ENCODE data around the gene PRLR. TPM values are rescaled to one million over a fixed set of nuclear protein-coding genes. Genes with fewer than 3 reads are reported as not detected.

Gene PRLR
- total RNA-seq, 6 experiments from 2014 or later = 7.4 to 26.8 (median 15.1) TPM

GRCh38 chr5:35244171-35244570 is 13.9 kb upstream of the PRLR start:
- intact Hi-C loops (cut with DNase I) = no loop called here
- ATAC-seq (no peak), DNase-seq (no peak)
- WGBS (ENCODE audit: insufficient coverage, low coverage, low lambda C conversion rate, missing lambda C conversion rate) = 86% methylated on average over 1 of the region's 1 CpG
- no peak for TF ChIP-seq CTCF (IDR thresholded peaks at IDR 0.05)
- TF ChIP-seq POLR2A (IDR thresholded peaks at IDR 0.05) = no peak
- H3K4me3 ChIP-seq = no peak overlapping the region
- H3K36me3 ChIP-seq = no peaks in the 10 kb centered on the region
- no peaks in the 10 kb centered on the region for H3K9me3 ChIP-seq
- H3K27me3 ChIP-seq = no peaks in the 10 kb centered on the region
- H3K27ac ChIP-seq = no peak overlapping the region
- H3K4me1 ChIP-seq = no peaks in the 10 kb centered on the region

GRCh38 chr5:35242702-35243258 is 12.5 kb upstream of the PRLR start:
- ATAC-seq = no peak

GRCh38 chr5:35240892-35241291 is 10.6 kb upstream of the PRLR start:
- Histone ChIP-seq H3K4me1 (peaks cover 0 to 9% (median 0%) of the 10 kb centered on the region in 4 donors), H3K4me3 (no peak overlapping the region), H3K27ac (no peak overlapping the region), H3K36me3 (no peaks in the 10 kb centered on the region), H3K27me3 (no peaks in the 10 kb centered on the region), H3K9me3 (no peaks in the 10 kb centered on the region)
- 100% methylated on average over 1 of the region's 1 CpG for WGBS (ENCODE audit: insufficient coverage, low coverage, low lambda C conversion rate, missing lambda C conversion rate)
- intact Hi-C loops (cut with DNase I) = no loop called here
- TF ChIP-seq CTCF (IDR thresholded peaks at IDR 0.05) (no peak), POLR2A (IDR thresholded peaks at IDR 0.05) (no peak)
- ATAC-seq (no peak), DNase-seq (no peak)

More at GRCh38 chr5:35242702-35243258, 12.5 kb upstream of the PRLR start:
- Histone ChIP-seq H3K4me3 (no peak overlapping the region), H3K36me3 (no peaks in the 10 kb centered on the region), H3K27me3 (no peaks in the 10 kb centered on the region), H3K9me3 (no peaks in the 10 kb centered on the region), H3K27ac (no peak overlapping the region), H3K4me1 (peaks cover 0 to 5% (median 0%) of the 10 kb centered on the region in 4 donors)
- intact Hi-C loops (cut with DNase I) = no loop called here
- 100% methylated on average over 3 of the region's 4 CpGs for WGBS (ENCODE audit: insufficient coverage, low coverage, low lambda C conversion rate, missing lambda C conversion rate)
- no peak for TF ChIP-seq POLR2A (IDR thresholded peaks at IDR 0.05)
- TF ChIP-seq CTCF (IDR thresholded peaks at IDR 0.05) = no peak
- no peak for DNase-seq

- H3K27ac ChIP-seq = no peak overlapping the region
- no peaks in the 10 kb centered on the region for H3K9me3 ChIP-seq
- H3K36me3 ChIP-seq = no peaks in the 10 kb centered on the region
- DNase-seq (no peak), ATAC-seq (no peak)
- H3K4me1 ChIP-seq = peaks cover 0 to 9% (median 0%) of the 10 kb centered on the region in 4 donors
- H3K27me3 ChIP-seq = no peaks in the 10 kb centered on the region
- H3K4me3 ChIP-seq = no peak overlapping the region
- intact Hi-C loops (cut with DNase I) = no loop called here
- 81% methylated on average over 1 of the region's 2 CpGs for WGBS (ENCODE audit: insufficient coverage, low coverage, low lambda C conversion rate, missing lambda C conversion rate)
- TF ChIP-seq CTCF (IDR thresholded peaks at IDR 0.05) (no peak), POLR2A (IDR thresholded peaks at IDR 0.05) (no peak)
Measured at GRCh38 chr5:35239911-35240610, 9.8 kb upstream of the PRLR start.

All from right lobe of liver (tissue), 6 donors.